Measurements from ENCODE around the gene ERCC6L2. TPM values are rescaled to one million over a fixed set of nuclear protein-coding genes. Genes with fewer than 3 reads are reported as not detected.

The ERCC6L2 gene
- polyA plus RNA-seq, 2 of the 4 experiments (the other 2 are of a cell fraction), result 13.3 to 36.7 TPM

GRCh38 chr9:95980262-95981125 is 105.0 kb downstream of the ERCC6L2 start:
- H3K9me3 ChIP-seq, result no peaks in the 10 kb centered on the region
- no peak overlapping the region for H3K27ac ChIP-seq
- WGBS (ENCODE audit: missing lambda C conversion rate), result 90% methylated on average over 8 of the region's 8 CpGs
- H3K4me2 ChIP-seq, result no peak overlapping the region
- FAIRE-seq (no peak), DNase-seq (ENCODE audit: low read depth in 1 of 2, low spot score in 1 of 2) (no peak), ATAC-seq (no peak)
- H3K4me3 ChIP-seq, result no peak overlapping the region
- H3K4me1 ChIP-seq, result peaks cover 4% of the 10 kb centered on the region; the same call in 1 of the 3 replicates
- POLR2A ChIA-PET, result interaction anchor here (0.6 kb wide), 1 partner anchor 237 kb away, joined by 5 read pairs; no protein-coding TSS in a partner anchor
- CTCF ChIA-PET, result interaction anchor here (0.8 to 1.0 kb wide), 2 partner anchors 10 to 81 kb away, joined by 3 to 4 read pairs; no protein-coding TSS in a partner anchor
- 0 out of 4 replicates have a peak, but pooled peaks of 1 of the 2 experiments have one; percentile 6 for TF ChIP-seq CEBPB (IDR thresholded peaks at IDR 0.05)
- no peak for TF ChIP-seq TFCP2L1 (CRISPR knock-in tag; IDR thresholded peaks at IDR 0.05)

- FAIRE-seq (no peak), DNase-seq (ENCODE audit: low read depth in 1 of 2, low spot score in 1 of 2) (no peak), ATAC-seq (no peak)
- no peak overlapping the region for H3K4me2 ChIP-seq
- no peak overlapping the region for H3K4me3 ChIP-seq
- ChIA-PET CTCF (interaction anchor here (1.1 to 1.8 kb wide), 2 partner anchors 9 to 25 kb away, joined by 3 to 4 read pairs; no protein-coding TSS in a partner anchor), POLR2A (no interaction called here)
- no peaks in the 10 kb centered on the region for H3K9me3 ChIP-seq
- no peak overlapping the region for H3K27ac ChIP-seq
- WGBS (ENCODE audit: missing lambda C conversion rate), result 81% methylated on average over 5 of the region's 5 CpGs
- TF ChIP-seq NFE2L2 (conservative IDR thresholded peaks at IDR 0.05; ENCODE audit: low read length) (no peak), BHLHE40 (IDR thresholded peaks at IDR 0.05; ENCODE audit: low read depth, low read length) (no peak), POLR2A (IDR thresholded peaks at IDR 0.05; ENCODE audit: low read length) (no peak), MAFK (IDR thresholded peaks at IDR 0.05; ENCODE audit: partially characterized antibody) (no peak), TFCP2L1 (CRISPR knock-in tag; IDR thresholded peaks at IDR 0.05) (no peak), FOXS1 (CRISPR knock-in tag; IDR thresholded peaks at IDR 0.05) (no peak), POLR2AphosphoS2 (conservative IDR thresholded peaks at IDR 0.05; ENCODE audit: low read length) (no peak), HMGXB4 (CRISPR knock-in tag; IDR thresholded peaks at IDR 0.05; ENCODE audit: borderline replicate concordance) (no peak), KDM5A (IDR thresholded peaks at IDR 0.05) (no peak), ZFP36 (IDR thresholded peaks at IDR 0.05; ENCODE audit: borderline replicate concordance, partially characterized antibody) (no peak), CTCF (IDR thresholded peaks at IDR 0.05) (no peak), EHMT2 (IDR thresholded peaks at IDR 0.05; ENCODE audit: low read depth) (no peak), MYC (IDR thresholded peaks at IDR 0.05; ENCODE audit: borderline replicate concordance, low read length) (no peak), RCOR1 (IDR thresholded peaks at IDR 0.05; ENCODE audit: low read depth, low read length) (no peak), JUNB (IDR thresholded peaks at IDR 0.05) (no peak)
- peaks cover 4% of the 10 kb centered on the region; the same call in 1 of the 3 replicates for H3K4me1 ChIP-seq
These were observed 106.4 kb downstream of the ERCC6L2 start for GRCh38 chr9:95981761-95982390.

GRCh38 chr9:95985440-95986055 is 110.1 kb downstream of the ERCC6L2 start:
- no peak for FAIRE-seq
- DNase-seq (ENCODE audit: low read depth in 1 of 2, low spot score in 1 of 2), result no peak
- H3K4me3 ChIP-seq, result no peak overlapping the region
- H3K4me1 ChIP-seq, result peaks cover under 1% of the 10 kb centered on the region; the same call in 2 of the 3 replicates
- POLR2A ChIA-PET, result no interaction called here
- ATAC-seq, result no peak
- TF ChIP-seq NPAS2 (CRISPR knock-in tag; IDR thresholded peaks at IDR 0.05; ENCODE audit: borderline replicate concordance), result no peak
- TF ChIP-seq FOSL2 (IDR thresholded peaks at IDR 0.05), result no peak
- peak; percentile 35 for TF ChIP-seq FOSL2 (CRISPR knock-in tag; IDR thresholded peaks at IDR 0.05)
- 88% methylated on average over 3 of the region's 3 CpGs for WGBS (ENCODE audit: missing lambda C conversion rate)
- no peak overlapping the region for H3K4me2 ChIP-seq
- H3K9me3 ChIP-seq, result no peaks in the 10 kb centered on the region; the same call in 2 of the 3 replicates
- no peak overlapping the region for H3K27ac ChIP-seq
- CTCF ChIA-PET, result no interaction called here

Measured in A549 (cell line).